Measurements from ENCODE around the gene POLA1. TPM values are rescaled to one million over a fixed set of nuclear protein-coding genes. Genes with fewer than 3 reads are reported as not detected.

POLA1 gene
- total and polyA plus RNA-seq, 4 donors, result 8.8 to 30.8 (median 14.9) TPM

GRCh38 chrX:25020391-25020904 is 326.7 kb downstream of the POLA1 start:
- WGBS (ENCODE audit: insufficient coverage), result 17% methylated on average over 21 of the region's 27 CpGs
- H3K9me3 ChIP-seq (ENCODE audit: control insufficient read depth, insufficient read depth, low read length), result no peaks in the 10 kb centered on the region
- H3K4me3 ChIP-seq (ENCODE audit: low read depth, low read length), result no peak overlapping the region
- no peaks in the 10 kb centered on the region for H3K36me3 ChIP-seq (ENCODE audit: control insufficient read depth, insufficient read depth, low read length)
- peaks cover 96% of the 10 kb centered on the region for H3K27me3 ChIP-seq (ENCODE audit: control insufficient read depth, insufficient read depth, low read length)
- no peak overlapping the region for H3K27ac ChIP-seq (ENCODE audit: low read depth, low read length)
- DNase-seq (ENCODE audit: low read depth in 4 of 6, low spot score in 6 of 6), result peak in 1 of 6 donors; percentile 6
- H3K4me1 ChIP-seq (ENCODE audit: control insufficient read depth, insufficient read depth, low read length), result peaks cover 33% of the 10 kb centered on the region

DNA sequence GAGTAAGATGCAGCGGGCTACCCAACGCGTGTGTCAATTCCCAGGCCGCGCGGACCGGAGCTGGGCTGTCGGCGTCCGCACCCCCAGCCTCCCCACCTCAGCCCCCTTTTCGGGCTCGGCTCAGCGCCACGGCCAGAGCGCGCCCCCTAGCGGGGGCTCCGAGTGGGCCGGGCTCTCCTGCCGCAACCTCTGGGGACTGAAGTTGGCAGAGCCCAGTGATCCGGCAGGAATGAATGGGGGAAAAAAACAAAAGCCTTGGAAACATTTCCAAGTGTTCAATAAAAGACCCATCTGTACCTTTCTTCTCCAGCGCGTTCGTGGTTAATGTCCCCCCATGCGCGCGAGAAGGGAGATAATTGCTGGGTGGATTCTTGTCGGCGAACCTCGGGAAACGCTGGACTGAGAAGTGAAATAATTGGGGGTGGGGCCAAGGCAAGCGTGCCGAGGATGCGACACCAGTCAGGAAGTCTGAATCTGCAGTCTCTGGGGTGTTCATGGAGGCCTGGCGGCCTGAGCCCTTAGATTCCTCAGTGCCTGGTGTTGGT is 327.3 kb downstream of the POLA1 start:
- 15% methylated on average over 27 of the region's 35 CpGs for WGBS (ENCODE audit: insufficient coverage)
- peaks cover 28% of the 10 kb centered on the region for H3K4me1 ChIP-seq (ENCODE audit: control insufficient read depth, insufficient read depth, low read length)
- no peak overlapping the region for H3K27ac ChIP-seq (ENCODE audit: low read depth, low read length)
- no peaks in the 10 kb centered on the region for H3K36me3 ChIP-seq (ENCODE audit: control insufficient read depth, insufficient read depth, low read length)
- H3K9me3 ChIP-seq (ENCODE audit: control insufficient read depth, insufficient read depth, low read length), result no peaks in the 10 kb centered on the region
- H3K27me3 ChIP-seq (ENCODE audit: control insufficient read depth, insufficient read depth, low read length), result peaks cover 93% of the 10 kb centered on the region
- H3K4me3 ChIP-seq (ENCODE audit: low read depth, low read length), result no peak overlapping the region
- DNase-seq (ENCODE audit: low read depth in 4 of 6, low spot score in 6 of 6), result peak in 1 of 6 donors; percentile 65

DNA sequence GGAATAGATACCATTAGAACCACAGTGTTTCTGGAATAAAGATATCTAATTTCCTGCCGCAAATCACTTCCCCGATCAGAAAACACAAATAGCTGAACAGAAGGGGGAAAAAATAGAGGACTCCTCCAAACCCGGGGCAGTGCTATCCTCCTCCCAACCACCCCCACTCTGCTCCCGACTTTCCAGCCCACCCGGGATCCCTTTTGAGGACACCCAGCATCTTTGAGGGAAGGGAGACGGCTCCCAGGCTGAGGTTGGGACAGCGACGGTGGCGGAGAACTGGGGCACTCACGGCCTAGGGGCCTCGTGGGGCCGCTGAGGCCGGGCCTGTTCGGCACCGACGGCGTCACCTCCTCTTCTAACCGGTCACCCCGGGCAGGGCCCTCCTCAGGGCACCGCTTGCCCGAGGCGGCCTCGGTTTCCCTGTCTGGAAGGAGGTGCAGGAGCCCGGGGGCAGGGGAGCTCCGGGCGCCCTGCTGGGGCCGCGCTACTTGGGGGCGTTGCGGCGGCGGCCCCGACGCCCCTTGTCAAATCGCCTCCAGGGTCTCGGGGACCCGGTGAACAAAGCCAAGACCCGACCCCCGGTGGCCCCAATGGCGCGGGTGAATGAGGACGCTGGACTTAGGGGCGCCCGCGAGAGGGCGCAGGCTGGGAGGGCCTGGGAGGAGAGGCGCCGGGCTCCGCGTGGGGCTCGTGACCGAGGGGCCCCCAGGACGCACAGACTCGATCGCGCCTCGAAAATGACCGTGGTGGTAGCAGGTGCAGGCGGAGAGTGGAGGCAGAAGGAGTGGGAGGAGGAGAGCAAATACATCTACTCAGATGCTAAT is 329.0 kb downstream of the POLA1 start:
- H3K27me3 ChIP-seq (ENCODE audit: control insufficient read depth, insufficient read depth, low read length), result peaks cover 81% of the 10 kb centered on the region
- DNase-seq (ENCODE audit: low read depth in 4 of 6, low spot score in 6 of 6), result no peak
- WGBS (ENCODE audit: insufficient coverage), result 13% methylated on average over 55 of the region's 59 CpGs

DNA sequence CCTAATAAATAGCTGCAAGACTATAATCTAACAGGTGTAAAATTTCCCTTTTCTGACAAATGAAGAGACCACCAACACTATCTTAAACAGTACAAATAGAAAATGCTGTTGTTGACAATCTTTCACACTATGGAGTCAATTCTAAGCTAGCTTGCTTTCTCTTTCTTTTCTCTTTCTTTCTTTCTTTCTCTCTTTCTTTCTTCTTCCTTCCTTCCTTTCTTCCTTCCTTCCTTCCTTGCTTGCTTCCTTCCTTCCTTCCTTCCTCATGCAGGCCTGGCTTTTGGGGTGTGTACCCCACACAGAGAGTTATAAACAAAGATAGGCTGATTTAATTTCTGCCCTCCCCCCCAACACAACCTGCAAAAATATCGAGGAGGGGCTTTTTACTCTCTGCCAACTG is 330.2 kb downstream of the POLA1 start:
- H3K27ac ChIP-seq (ENCODE audit: low read depth, low read length), result no peak overlapping the region
- no peak for DNase-seq (ENCODE audit: low read depth in 4 of 6, low spot score in 6 of 6)
- no CpG with 5 or more reads among the region's 1 CpG for WGBS (ENCODE audit: insufficient coverage)
- H3K27me3 ChIP-seq (ENCODE audit: control insufficient read depth, insufficient read depth, low read length), result peaks cover 69% of the 10 kb centered on the region
- peaks cover 16% of the 10 kb centered on the region for H3K4me1 ChIP-seq (ENCODE audit: control insufficient read depth, insufficient read depth, low read length)
- H3K9me3 ChIP-seq (ENCODE audit: control insufficient read depth, insufficient read depth, low read length), result no peaks in the 10 kb centered on the region
- H3K36me3 ChIP-seq (ENCODE audit: control insufficient read depth, insufficient read depth, low read length), result no peaks in the 10 kb centered on the region
- H3K4me3 ChIP-seq (ENCODE audit: low read depth, low read length), result no peak overlapping the region

More for the DNA sequence above, 329.0 kb downstream of the POLA1 start:
- Histone ChIP-seq H3K36me3 (ENCODE audit: control insufficient read depth, insufficient read depth, low read length) (no peaks in the 10 kb centered on the region), H3K4me3 (ENCODE audit: low read depth, low read length) (no peak overlapping the region), H3K4me1 (ENCODE audit: control insufficient read depth, insufficient read depth, low read length) (peaks cover 17% of the 10 kb centered on the region), H3K27ac (ENCODE audit: low read depth, low read length) (no peak overlapping the region), H3K9me3 (ENCODE audit: control insufficient read depth, insufficient read depth, low read length) (no peaks in the 10 kb centered on the region)

DNA sequence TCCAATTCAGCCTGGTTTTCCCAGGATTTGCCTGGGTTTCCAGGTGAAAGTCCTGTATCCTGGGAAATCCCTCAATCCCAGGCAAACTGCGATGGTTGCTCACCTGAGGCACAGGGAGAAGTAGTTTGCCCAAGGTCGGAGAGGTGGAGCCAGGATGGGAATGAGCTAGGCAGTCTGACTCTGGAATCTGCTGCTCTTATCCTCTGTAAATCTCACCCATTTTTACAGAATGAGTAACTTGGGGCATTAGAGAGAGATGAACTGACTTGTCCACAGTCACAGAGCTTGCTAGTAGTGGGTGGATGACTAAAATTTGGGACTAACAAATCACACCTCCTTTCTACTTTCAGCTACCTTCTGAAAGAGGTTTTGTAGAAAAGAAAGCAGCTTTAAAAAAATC is 331.9 kb downstream of the POLA1 start:
- peaks cover 7% of the 10 kb centered on the region for H3K4me1 ChIP-seq (ENCODE audit: control insufficient read depth, insufficient read depth, low read length)
- H3K36me3 ChIP-seq (ENCODE audit: control insufficient read depth, insufficient read depth, low read length), result no peaks in the 10 kb centered on the region
- H3K27ac ChIP-seq (ENCODE audit: low read depth, low read length), result no peak overlapping the region
- no peak overlapping the region for H3K4me3 ChIP-seq (ENCODE audit: low read depth, low read length)
- DNase-seq (ENCODE audit: low read depth in 4 of 6, low spot score in 6 of 6), result no peak
- 83% methylated on average over 1 of the region's 2 CpGs for WGBS (ENCODE audit: insufficient coverage)
- no peaks in the 10 kb centered on the region for H3K9me3 ChIP-seq (ENCODE audit: control insufficient read depth, insufficient read depth, low read length)
- H3K27me3 ChIP-seq (ENCODE audit: control insufficient read depth, insufficient read depth, low read length), result peaks cover 52% of the 10 kb centered on the region

DNA sequence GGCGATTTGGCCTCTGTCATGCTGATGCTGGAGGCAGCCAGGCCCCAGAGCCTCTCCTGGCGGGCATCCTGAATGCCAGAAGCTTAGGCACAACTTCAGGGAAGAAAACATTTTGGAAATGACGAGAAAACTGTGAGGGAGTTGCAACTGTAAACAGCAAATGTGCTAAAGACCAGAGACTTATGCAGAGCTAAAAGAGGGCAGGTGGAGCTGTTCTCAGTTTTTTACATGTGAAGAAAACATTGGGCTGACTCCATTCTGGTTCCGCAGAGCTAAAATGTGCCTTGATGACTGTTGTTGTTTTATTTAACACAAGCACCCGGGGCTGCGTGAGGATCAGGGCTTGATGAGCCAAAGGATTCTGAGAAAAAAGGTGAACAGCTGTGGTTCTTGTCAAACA is 332.9 kb downstream of the POLA1 start:
- Histone ChIP-seq H3K36me3 (ENCODE audit: control insufficient read depth, insufficient read depth, low read length) (no peaks in the 10 kb centered on the region), H3K9me3 (ENCODE audit: control insufficient read depth, insufficient read depth, low read length) (no peaks in the 10 kb centered on the region), H3K27ac (ENCODE audit: low read depth, low read length) (no peak overlapping the region), H3K4me1 (ENCODE audit: control insufficient read depth, insufficient read depth, low read length) (no peaks in the 10 kb centered on the region), H3K27me3 (ENCODE audit: control insufficient read depth, insufficient read depth, low read length) (peaks cover 42% of the 10 kb centered on the region), H3K4me3 (ENCODE audit: low read depth, low read length) (no peak overlapping the region)
- peak in 1 of 6 donors; percentile 83 for DNase-seq (ENCODE audit: low read depth in 4 of 6, low spot score in 6 of 6)
- 63% methylated on average over 4 of the region's 6 CpGs for WGBS (ENCODE audit: insufficient coverage)

- no peaks in the 10 kb centered on the region for H3K9me3 ChIP-seq (ENCODE audit: control insufficient read depth, insufficient read depth, low read length)
- H3K4me1 ChIP-seq (ENCODE audit: control insufficient read depth, insufficient read depth, low read length), result no peaks in the 10 kb centered on the region
- no peak overlapping the region for H3K27ac ChIP-seq (ENCODE audit: low read depth, low read length)
- H3K4me3 ChIP-seq (ENCODE audit: low read depth, low read length), result no peak overlapping the region
- peaks cover 21% of the 10 kb centered on the region for H3K27me3 ChIP-seq (ENCODE audit: control insufficient read depth, insufficient read depth, low read length)
- H3K36me3 ChIP-seq (ENCODE audit: control insufficient read depth, insufficient read depth, low read length), result no peaks in the 10 kb centered on the region
- 87% methylated on average over 3 of the region's 7 CpGs for WGBS (ENCODE audit: insufficient coverage)
- DNase-seq (ENCODE audit: low read depth in 4 of 6, low spot score in 6 of 6), result no peak
These were observed 335.0 kb downstream of the POLA1 start for GRCh38 chrX:25028726-25029125.

DNA sequence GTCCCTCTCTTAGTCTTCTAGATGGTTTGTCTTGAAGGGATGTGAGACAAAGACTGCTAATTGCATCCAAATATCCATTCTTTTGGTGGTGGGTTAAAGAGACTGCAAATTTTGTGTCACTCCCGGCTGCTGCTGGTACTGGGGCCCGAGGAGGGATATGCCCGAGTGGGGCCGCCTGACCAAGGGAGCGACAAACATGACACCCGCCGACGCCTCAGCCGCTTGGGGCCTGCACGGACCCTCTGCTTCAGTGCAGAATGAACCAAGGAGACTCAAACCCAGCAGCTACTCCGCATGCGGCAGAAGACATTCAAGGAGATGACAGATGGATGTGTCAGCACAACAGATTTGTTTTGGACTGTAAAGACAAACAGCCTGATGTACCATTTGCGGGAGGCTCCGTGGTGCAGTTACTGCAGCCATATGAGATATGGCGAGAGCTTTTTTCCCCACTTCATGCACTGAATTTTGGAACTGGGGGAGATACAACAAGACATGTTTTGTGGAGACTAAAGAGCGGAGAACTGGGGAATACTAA is 335.6 kb downstream of the POLA1 start:
- WGBS (ENCODE audit: insufficient coverage), result 84% methylated on average over 12 of the region's 16 CpGs
- peak in 1 of 6 donors; percentile 74 for DNase-seq (ENCODE audit: low read depth in 4 of 6, low spot score in 6 of 6)
- H3K27me3 ChIP-seq (ENCODE audit: control insufficient read depth, insufficient read depth, low read length), result peaks cover 15% of the 10 kb centered on the region

DNA sequence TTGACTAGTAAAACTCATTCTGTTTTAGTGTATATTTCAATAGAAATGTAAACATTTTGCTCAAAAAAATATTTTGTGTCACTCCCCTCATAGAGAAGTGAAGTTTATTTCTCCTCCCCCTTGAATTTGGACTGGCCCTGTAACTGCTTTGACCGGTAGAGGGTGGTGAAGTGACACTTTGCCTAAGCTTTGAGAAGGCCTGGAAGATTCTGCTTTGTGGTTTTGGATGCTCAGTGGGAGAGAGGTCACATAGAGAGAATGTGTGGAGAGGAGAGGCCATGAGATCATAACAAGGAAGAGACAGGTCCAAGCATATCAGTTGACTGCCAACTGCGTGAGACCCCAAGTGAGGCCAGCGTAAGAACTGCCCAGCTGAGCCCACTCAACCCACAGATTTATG is 341.2 kb downstream of the POLA1 start:
- no peak overlapping the region for H3K4me3 ChIP-seq (ENCODE audit: low read depth, low read length)
- WGBS (ENCODE audit: insufficient coverage), result 40% methylated on average over 1 of the region's 3 CpGs
- no peaks in the 10 kb centered on the region for H3K9me3 ChIP-seq (ENCODE audit: control insufficient read depth, insufficient read depth, low read length)
- no peaks in the 10 kb centered on the region for H3K36me3 ChIP-seq (ENCODE audit: control insufficient read depth, insufficient read depth, low read length)
- no peaks in the 10 kb centered on the region for H3K4me1 ChIP-seq (ENCODE audit: control insufficient read depth, insufficient read depth, low read length)
- H3K27ac ChIP-seq (ENCODE audit: low read depth, low read length), result no peak overlapping the region
- no peaks in the 10 kb centered on the region for H3K27me3 ChIP-seq (ENCODE audit: control insufficient read depth, insufficient read depth, low read length)
- DNase-seq (ENCODE audit: low read depth in 4 of 6, low spot score in 6 of 6), result no peak

More for the DNA sequence above, 335.6 kb downstream of the POLA1 start:
- no peaks in the 10 kb centered on the region for H3K36me3 ChIP-seq (ENCODE audit: control insufficient read depth, insufficient read depth, low read length)
- no peak overlapping the region for H3K27ac ChIP-seq (ENCODE audit: low read depth, low read length)
- no peaks in the 10 kb centered on the region for H3K4me1 ChIP-seq (ENCODE audit: control insufficient read depth, insufficient read depth, low read length)
- H3K9me3 ChIP-seq (ENCODE audit: control insufficient read depth, insufficient read depth, low read length), result no peaks in the 10 kb centered on the region
- no peak overlapping the region for H3K4me3 ChIP-seq (ENCODE audit: low read depth, low read length)

All from spinal cord (tissue), 10 donors.